IMR-90 (cell line): ENCODE results near the gene FAM24A. TPM values are rescaled to one million over a fixed set of nuclear protein-coding genes. Genes with fewer than 3 reads are reported as not detected.

ENCODE experiments used
- ATAC-seq: fragments of 200-7000 bp; cut with Tn5 transposase; 2 replicates; pipeline ENCODE4 v1.9.1; 2020; ENCODE audit warnings: low read depth, mild to moderate bottlenecking, moderate library complexity
- BruUV-seq: library from RNA; stranded (reverse); fragments of 400-500 nt; replicated peaks from 2 replicates; lab custom pipeline; 2021; lab: Mats Ljungman, UMichigan
- CTCF ChIA-PET: fragments of 300-600 bp; formaldehyde crosslinking; extraction: SDS; loops from one replicate; lab custom pipeline; 2021; ENCODE audit warnings: antibody characterized with exemption; lab: Yijun Ruan, JAX
- POLR2A ChIA-PET: fragments of 300-600 bp; sonication (Branson Sonifier 250); formaldehyde crosslinking; loops from one replicate; lab custom pipeline; 2022; ENCODE audit warnings: antibody characterized with exemption; ENCODE audit not compliant: unreplicated experiment; lab: Charles Lee
- DNase-seq: peaks from one replicate; pipeline ENCODE4 v3.0.0; 2013
- H2AFZ ChIP-seq: replicated peaks from 2 replicates; pipeline ENCODE3; 2013; ENCODE audit warnings: low read length, mild to moderate bottlenecking; ENCODE audit not compliant: poor library complexity
- H2AK5ac ChIP-seq: 2 replicates; pipeline ENCODE4 v1.6.1; 2013; ENCODE audit warnings: low read depth, low read length, inconsistent platforms
- H2AK9ac ChIP-seq: replicated peaks from 2 replicates; pipeline ENCODE3; 2013; ENCODE audit warnings: mild to moderate bottlenecking, low read depth, low read length, moderate library complexity; ENCODE audit not compliant: poor library complexity
- H2BK120ac ChIP-seq: 2 replicates; pipeline ENCODE4 v1.6.1; 2013; ENCODE audit warnings: low read depth, low read length, inconsistent platforms
- H2BK15ac ChIP-seq: 3 replicates; pipeline ENCODE4 v1.6.1; 2013; ENCODE audit warnings: low read depth, low read length, inconsistent platforms
- H2BK20ac ChIP-seq: 2 replicates; pipeline ENCODE4 v1.6.1; 2013; ENCODE audit warnings: low read depth, mild to moderate bottlenecking, inconsistent platforms, low read length, moderate library complexity
- H2BK5ac ChIP-seq: 2 replicates; pipeline ENCODE4 v1.6.1; 2013; ENCODE audit warnings: mild to moderate bottlenecking, low read depth, low read length, inconsistent platforms; ENCODE audit not compliant: poor library complexity, severe bottlenecking
- H3K14ac ChIP-seq: replicated peaks from 2 replicates; pipeline ENCODE4 v1.6.1; 2013; ENCODE audit warnings: low read depth, low read length, inconsistent platforms
- H3K18ac ChIP-seq: 2 replicates; pipeline ENCODE4 v1.6.1; 2013; ENCODE audit warnings: low read depth, low read length, control low read depth
- H3K23ac ChIP-seq: 2 replicates; pipeline ENCODE4 v1.6.1; 2013; ENCODE audit warnings: low read depth, low read length, inconsistent platforms
- H3K27ac ChIP-seq: 2 replicates; pipeline ENCODE4 v1.5.1; 2013; ENCODE audit warnings: mild to moderate bottlenecking, control low read depth, low read length; ENCODE audit not compliant: insufficient read depth
- H3K27me3 ChIP-seq: 2 replicates; pipeline ENCODE4 v1.6.1; 2013; ENCODE audit warnings: low read length; ENCODE audit not compliant: control insufficient read depth, insufficient read depth
- H3K36me3 ChIP-seq: 2 replicates; pipeline ENCODE4 v1.6.1; 2013; ENCODE audit warnings: low read length, mixed read lengths; ENCODE audit not compliant: control insufficient read depth, insufficient read depth
- H3K4ac ChIP-seq: 2 replicates; pipeline ENCODE4 v1.6.1; 2013; ENCODE audit warnings: low read depth, low read length, inconsistent platforms
- H3K4me1 ChIP-seq: 2 replicates; pipeline ENCODE4 v1.6.1; 2013; ENCODE audit warnings: low read length, mixed read lengths; ENCODE audit not compliant: control insufficient read depth, insufficient read depth
- H3K4me2 ChIP-seq: 2 replicates; pipeline ENCODE4 v1.6.1; 2013; ENCODE audit warnings: low read depth, mild to moderate bottlenecking, control low read depth, low read length, moderate library complexity
- H3K4me3 ChIP-seq: 2 replicates; pipeline ENCODE4 v1.5.1; 2013; ENCODE audit warnings: low read depth, mild to moderate bottlenecking, control low read depth, low read length, moderate library complexity; ENCODE audit not compliant: insufficient read depth
- H3K56ac ChIP-seq: 2 replicates; pipeline ENCODE4 v1.6.1; 2013; ENCODE audit warnings: low read length, inconsistent platforms; ENCODE audit not compliant: insufficient read depth; ENCODE audit errors: extremely low read depth
- H3K79me1 ChIP-seq, 2 experiments: 2 replicates each; pipeline ENCODE4 v1.6.1; 2013; ENCODE audit warnings: low read length in 2 of 2, inconsistent platforms in 1 of 2, low read depth in 1 of 2
- H3K9ac ChIP-seq: 2 replicates; pipeline ENCODE4 v1.6.1; 2013; ENCODE audit warnings: low read depth, low read length, control low read depth
- H3K9me1 ChIP-seq: 2 replicates; pipeline ENCODE4 v1.6.1; 2013; ENCODE audit warnings: low read length, inconsistent platforms; ENCODE audit not compliant: insufficient read depth
- H3K9me3 ChIP-seq: 2 replicates; pipeline ENCODE4 v1.6.1; 2013; ENCODE audit warnings: low read length; ENCODE audit not compliant: control insufficient read depth, insufficient read depth
- H4K20me1 ChIP-seq: 2 replicates; pipeline ENCODE4 v1.6.1; 2013; ENCODE audit warnings: low read length, inconsistent platforms; ENCODE audit not compliant: insufficient read depth
- H4K5ac ChIP-seq: 2 replicates; pipeline ENCODE4 v1.6.1; 2013; ENCODE audit warnings: mild to moderate bottlenecking, low read depth, low read length, control low read depth
- H4K8ac ChIP-seq, 2 experiments: 2 replicates each; pipeline ENCODE4 v1.6.1; 2013; ENCODE audit warnings: low read depth in 2 of 2, low read length in 2 of 2, control low read depth in 1 of 2, inconsistent platforms in 1 of 2
- H4K91ac ChIP-seq: 2 replicates; pipeline ENCODE4 v1.6.1; 2013; ENCODE audit warnings: low read depth, low read length, inconsistent platforms; ENCODE audit not compliant: insufficient read depth
- CEBPB ChIP-seq: IDR thresholded peaks from 2 replicates; pipeline ENCODE4 v1.6.1; 2012; ENCODE audit warnings: low read depth, low read length, improper control_type of control experiment
- WGBS, 2 experiments: methylation state at CpG; one replicate each; pipeline versions ENCODE4 v1.1.5 to v1.1.7; 2013; ENCODE audit warnings: missing lambda C conversion rate in 2 of 2; ENCODE audit not compliant: insufficient read length in 1 of 2; ENCODE audit errors: extremely low coverage in 2 of 2; 5-methylcytosine and 5-hydroxymethylcytosine counted together
- dilution Hi-C: fragments of 300-500 bp; cut with HindIII; formaldehyde crosslinking; loops from one replicate; pipeline ENCODE4 v1.14.3; 2018; ENCODE audit warnings: low sequenced_read_pairs; ENCODE audit not compliant: unreplicated experiment
- in situ Hi-C: fragments of 300-500 bp; cut with MboI; formaldehyde crosslinking; loops from 3 replicates; pipeline ENCODE4 v1.14.3; 2019; ENCODE audit warnings: low sequenced_read_pairs, inconsistent platforms, mixed read lengths
- intact Hi-C: fragments of 100-400 bp; cut with micrococcal nuclease; formaldehyde crosslinking; loops from 2 replicates; pipeline ENCODE4 v1.10.0; 2022
- polyA plus RNA-seq, 3 experiments: library from polyadenylated mRNA; depleted of rRNA; stranded (reverse); fragments of >200 nt; gene quantifications; 2 replicates each; pipeline ENCODE4 v1.2.3, GENCODE V29; 2012; ENCODE audit warnings: low replicate concordance in 1 of 3
- total RNA-seq: library from RNA; depleted of rRNA; stranded (reverse); fragments of >200 nt; gene quantifications from 2 replicates; pipeline ENCODE4 v1.2.3, GENCODE V29; 2012
- TF ChIP-seq, protein P1 (sequence below): fragments of 150-350 bp; IDR thresholded peaks from 2 replicates; pipeline ENCODE4 v1.6.1; 2017; ENCODE audit warnings: mild to moderate bottlenecking, antibody characterized with exemption, low read length, low read depth

FAM24A gene
- total and polyA plus RNA-seq, 2 of the 4 experiments (the other 2 are of a cell fraction), result not detected

- Histone ChIP-seq H3K14ac (no peak overlapping the region; the same call in 1 of the 2 replicates), H3K27me3 (no peaks in the 10 kb centered on the region), H4K8ac (no peak overlapping the region; a peak in 1 of 4 replicates), H2AFZ (no peak overlapping the region), H2BK120ac (peak overlapping the region; percentile 75; the same call in 1 of the 2 replicates), H3K4me1 (peaks cover 14% of the 10 kb centered on the region), H3K36me3 (no peaks in the 10 kb centered on the region), H4K91ac (no peak overlapping the region), H2BK15ac (no peak overlapping the region), H3K9me3 (no peaks in the 10 kb centered on the region), H3K4me3 (no peak overlapping the region), H3K23ac (no peak overlapping the region), H3K9me1 (peaks cover 8% of the 10 kb centered on the region), H3K18ac (no peak overlapping the region), H3K27ac (no peak overlapping the region), H3K56ac (no peak overlapping the region), H2AK9ac (no peak overlapping the region), H3K4ac (peak overlapping the region; percentile 74; the same call in 1 of the 2 replicates), H2BK20ac (peak overlapping the region; percentile 65; the same call in 1 of the 2 replicates), H3K4me2 (no peak overlapping the region), H4K20me1 (no peaks in the 10 kb centered on the region), H3K9ac (no peak overlapping the region), H3K79me1 (peaks cover 12 to 21% of the 10 kb centered on the region in 2 experiments; a peak in 3 of 4 replicates), H4K5ac (no peak overlapping the region), H2BK5ac (no peak overlapping the region), H2AK5ac (no peak overlapping the region)
- WGBS, 2 experiments, result no CpG with 5 or more reads among the region's 2 CpGs
- ChIA-PET POLR2A (interaction anchor here (1.0 kb wide), 1 partner anchor 10 kb away, joined by 3 read pairs; no protein-coding TSS in a partner anchor), CTCF (no interaction called here)
- dilution Hi-C loops (no loop called here), in situ Hi-C loops (loop anchor here (25.0 kb wide), 2 partner anchors 298 to 702 kb away; partner anchors contain the start of gene BUB3), intact Hi-C loops (loop anchor here (5.0 kb wide), 1 partner anchor 73 kb away; no protein-coding TSS in a partner anchor)
- no peak for DNase-seq
- peak; percentile 70 for TF ChIP-seq CEBPB
- TF ChIP-seq, protein P1, sequence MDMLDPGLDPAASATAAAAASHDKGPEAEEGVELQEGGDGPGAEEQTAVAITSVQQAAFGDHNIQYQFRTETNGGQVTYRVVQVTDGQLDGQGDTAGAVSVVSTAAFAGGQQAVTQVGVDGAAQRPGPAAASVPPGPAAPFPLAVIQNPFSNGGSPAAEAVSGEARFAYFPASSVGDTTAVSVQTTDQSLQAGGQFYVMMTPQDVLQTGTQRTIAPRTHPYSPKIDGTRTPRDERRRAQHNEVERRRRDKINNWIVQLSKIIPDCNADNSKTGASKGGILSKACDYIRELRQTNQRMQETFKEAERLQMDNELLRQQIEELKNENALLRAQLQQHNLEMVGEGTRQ, result no peak
- no TSS peak for BruUV-seq
- no peak for ATAC-seq
These were observed 46.2 kb upstream of the FAM24A start for GRCh38 chr10:122864194-122864592.
